Astrocyte (in vitro differentiated cells and primary cell): Measurements from ENCODE around the gene CTCFL. TPM values are rescaled to one million over a fixed set of nuclear protein-coding genes. Genes with fewer than 3 reads are reported as not detected.

Source experiments
- DNase-seq: peaks from one replicate; pipeline ENCODE4 v3.0.0-alpha.2; 2010; ENCODE audit warnings: low read depth
- FAIRE-seq: peaks from 2 replicates; lab custom pipeline; 2011; peaks lifted over from hg19 to GRCh38; lab: Jason Lieb, UNC
- H2AFZ ChIP-seq: 2 replicates; pipeline ENCODE4 v1.6.0; 2012; ENCODE audit warnings: low read depth, low read length, inconsistent platforms
- H3K27ac ChIP-seq: 2 replicates; pipeline ENCODE4 v1.5.1; 2011; ENCODE audit warnings: low read depth, low read length, inconsistent platforms
- H3K27me3 ChIP-seq: 2 replicates; pipeline ENCODE4 v1.6.0; 2011; ENCODE audit warnings: low read length, inconsistent platforms; ENCODE audit not compliant: insufficient read depth
- H3K36me3 ChIP-seq: 2 replicates; pipeline ENCODE4 v1.5.1; 2011; ENCODE audit warnings: low read length, inconsistent platforms; ENCODE audit not compliant: insufficient read depth
- H3K4me1 ChIP-seq: 2 replicates; pipeline ENCODE4 v1.5.1; 2011; ENCODE audit warnings: low read length, inconsistent platforms; ENCODE audit not compliant: insufficient read depth
- H3K4me2 ChIP-seq: 2 replicates; pipeline ENCODE4 v1.6.0; 2012; ENCODE audit warnings: low read length, inconsistent platforms
- H3K4me3 ChIP-seq: 2 replicates; pipeline ENCODE4 v1.5.1; 2011; ENCODE audit warnings: low read depth, mild to moderate bottlenecking, low read length, inconsistent platforms; ENCODE audit not compliant: insufficient read depth
- H3K79me2 ChIP-seq: 2 replicates; pipeline ENCODE4 v1.6.0; 2012; ENCODE audit warnings: mild to moderate bottlenecking, low read length, inconsistent platforms; ENCODE audit not compliant: insufficient read depth
- H3K9ac ChIP-seq: 2 replicates; pipeline ENCODE4 v1.6.0; 2012; ENCODE audit warnings: mild to moderate bottlenecking, low read length, inconsistent platforms
- H3K9me3 ChIP-seq: 2 replicates; pipeline ENCODE4 v1.5.1; 2012; ENCODE audit warnings: low read depth, mild to moderate bottlenecking, low read length, inconsistent platforms; ENCODE audit not compliant: insufficient read depth
- H4K20me1 ChIP-seq: 2 replicates; pipeline ENCODE4 v1.6.0; 2012; ENCODE audit warnings: low read length, inconsistent platforms; ENCODE audit not compliant: insufficient read depth
- H3K27ac Mint-ChIP-seq: one replicate; pipeline ENCODE4 v1.8.0; 2021; ENCODE audit warnings: mild to moderate bottlenecking, mixed read lengths; ENCODE audit not compliant: unreplicated experiment
- H3K27me3 Mint-ChIP-seq: one replicate; pipeline ENCODE4 v1.8.0; 2021; ENCODE audit warnings: low read depth, mixed read lengths; ENCODE audit not compliant: unreplicated experiment
- H3K36me3 Mint-ChIP-seq: one replicate; pipeline ENCODE4 v1.8.0; 2021; ENCODE audit warnings: low read depth, mixed read lengths; ENCODE audit not compliant: unreplicated experiment
- H3K4me1 Mint-ChIP-seq: one replicate; pipeline ENCODE4 v1.8.0; 2021; ENCODE audit warnings: low read depth, mixed read lengths; ENCODE audit not compliant: unreplicated experiment
- H3K4me3 Mint-ChIP-seq: one replicate; pipeline ENCODE4 v1.8.0; 2021; ENCODE audit warnings: mild to moderate bottlenecking, moderate library complexity, mixed read lengths; ENCODE audit not compliant: unreplicated experiment
- H3K9me3 Mint-ChIP-seq: one replicate; pipeline ENCODE4 v1.8.0; 2021; ENCODE audit warnings: mild to moderate bottlenecking, mixed read lengths; ENCODE audit not compliant: unreplicated experiment
- EZH2 ChIP-seq: IDR thresholded peaks from 2 replicates; pipeline ENCODE4 v1.6.1; 2012; ENCODE audit warnings: mild to moderate bottlenecking, low read length, inconsistent platforms; ENCODE audit not compliant: insufficient read depth
- total RNA-seq: library from RNA; stranded (reverse); gene quantifications from 2 replicates; pipeline ENCODE4 v1.2.1, GENCODE V29; 2021
- TF ChIP-seq, protein P1 (sequence below): IDR thresholded peaks from 2 replicates; pipeline ENCODE4 v1.5.1; 2011; ENCODE audit warnings: low read depth, mild to moderate bottlenecking, inconsistent platforms, low read length, moderate library complexity; ENCODE audit not compliant: insufficient read depth

The CTCFL gene
- total RNA-seq, 1 donor from 2014 or later = not detected

DNA sequence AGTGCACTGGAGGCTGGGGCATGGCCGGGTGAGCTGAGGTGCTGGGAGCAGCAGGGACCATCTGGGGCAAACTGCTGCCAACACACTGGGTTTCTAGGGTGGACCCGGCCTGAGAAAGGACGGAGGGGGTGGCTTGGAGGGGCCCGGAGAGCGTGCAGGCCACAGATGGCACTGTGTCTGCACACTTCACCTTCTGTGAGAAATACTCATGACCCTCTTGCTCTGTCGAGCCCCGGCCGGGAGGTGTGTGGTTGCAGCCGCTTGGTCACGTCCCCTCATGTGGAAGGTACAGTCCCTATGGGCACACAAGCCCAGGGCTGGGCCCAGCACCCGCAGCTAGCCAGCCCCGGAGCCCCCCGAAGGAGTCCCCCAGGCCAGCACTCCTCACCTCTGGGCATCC is 74.0 kb downstream of the CTCFL start:
- no peak overlapping the region for H3K4me3 Mint-ChIP-seq
- Histone ChIP-seq H3K4me3 (no peak overlapping the region), H4K20me1 (no peaks in the 10 kb centered on the region), H3K27ac (no peak overlapping the region), H3K36me3 (no peaks in the 10 kb centered on the region), H3K79me2 (no peaks in the 10 kb centered on the region), H2AFZ (no peak overlapping the region), H3K9ac (no peak overlapping the region), H3K27me3 (peaks cover 35% of the 10 kb centered on the region), H3K4me2 (no peak overlapping the region), H3K4me1 (no peaks in the 10 kb centered on the region), H3K9me3 (peaks cover under 1% of the 10 kb centered on the region)
- peaks cover 3% of the 10 kb centered on the region for H3K4me1 Mint-ChIP-seq
- peaks cover 2% of the 10 kb centered on the region for H3K36me3 Mint-ChIP-seq
- H3K27me3 Mint-ChIP-seq = peaks cover 73% of the 10 kb centered on the region
- DNase-seq (no peak), FAIRE-seq (no peak)
- H3K27ac Mint-ChIP-seq = no peak overlapping the region
- no peak for TF ChIP-seq EZH2
- TF ChIP-seq, protein P1, sequence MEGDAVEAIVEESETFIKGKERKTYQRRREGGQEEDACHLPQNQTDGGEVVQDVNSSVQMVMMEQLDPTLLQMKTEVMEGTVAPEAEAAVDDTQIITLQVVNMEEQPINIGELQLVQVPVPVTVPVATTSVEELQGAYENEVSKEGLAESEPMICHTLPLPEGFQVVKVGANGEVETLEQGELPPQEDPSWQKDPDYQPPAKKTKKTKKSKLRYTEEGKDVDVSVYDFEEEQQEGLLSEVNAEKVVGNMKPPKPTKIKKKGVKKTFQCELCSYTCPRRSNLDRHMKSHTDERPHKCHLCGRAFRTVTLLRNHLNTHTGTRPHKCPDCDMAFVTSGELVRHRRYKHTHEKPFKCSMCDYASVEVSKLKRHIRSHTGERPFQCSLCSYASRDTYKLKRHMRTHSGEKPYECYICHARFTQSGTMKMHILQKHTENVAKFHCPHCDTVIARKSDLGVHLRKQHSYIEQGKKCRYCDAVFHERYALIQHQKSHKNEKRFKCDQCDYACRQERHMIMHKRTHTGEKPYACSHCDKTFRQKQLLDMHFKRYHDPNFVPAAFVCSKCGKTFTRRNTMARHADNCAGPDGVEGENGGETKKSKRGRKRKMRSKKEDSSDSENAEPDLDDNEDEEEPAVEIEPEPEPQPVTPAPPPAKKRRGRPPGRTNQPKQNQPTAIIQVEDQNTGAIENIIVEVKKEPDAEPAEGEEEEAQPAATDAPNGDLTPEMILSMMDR = no peak
- H3K9me3 Mint-ChIP-seq = peaks cover 6% of the 10 kb centered on the region

DNA sequence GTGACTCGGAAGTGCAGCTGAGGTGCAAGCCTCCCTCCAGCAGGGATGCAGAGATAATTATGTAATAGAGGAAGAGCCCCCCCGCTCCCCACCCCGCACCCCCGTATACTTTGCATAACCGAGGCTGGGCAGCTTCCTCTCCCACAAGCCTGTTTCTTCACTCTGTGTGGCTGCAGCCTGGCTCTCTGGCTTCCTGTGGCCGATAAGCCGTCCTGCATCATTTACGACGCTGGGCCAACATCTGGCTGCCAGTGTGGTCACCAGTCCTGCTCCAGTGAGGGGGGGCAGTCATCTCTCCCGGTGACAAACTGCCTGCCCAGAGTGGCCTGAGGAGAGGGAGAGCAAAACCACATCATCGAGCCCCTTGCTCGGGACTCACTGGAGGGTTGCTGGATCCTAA is 74.5 kb downstream of the CTCFL start:
- peaks cover 9% of the 10 kb centered on the region for H3K9me3 Mint-ChIP-seq
- peaks cover 3% of the 10 kb centered on the region for H3K4me1 Mint-ChIP-seq
- no peaks in the 10 kb centered on the region for H3K79me2 ChIP-seq
- no peak for FAIRE-seq
- H3K27ac ChIP-seq = no peak overlapping the region
- H3K4me2 ChIP-seq = no peak overlapping the region
- no peak overlapping the region for H3K4me3 Mint-ChIP-seq
- peaks cover 35% of the 10 kb centered on the region for H3K27me3 ChIP-seq
- no peak overlapping the region for H3K4me3 ChIP-seq
- H3K36me3 Mint-ChIP-seq = peaks cover 2% of the 10 kb centered on the region
- H3K9ac ChIP-seq = no peak overlapping the region
- no peaks in the 10 kb centered on the region for H3K4me1 ChIP-seq
- peaks cover 73% of the 10 kb centered on the region for H3K27me3 Mint-ChIP-seq
- TF ChIP-seq EZH2 = no peak
- TF ChIP-seq, protein P1 = no peak
- no peaks in the 10 kb centered on the region for H3K36me3 ChIP-seq
- no peak for DNase-seq
- no peak overlapping the region for H3K27ac Mint-ChIP-seq
- H3K9me3 ChIP-seq = peaks cover 3% of the 10 kb centered on the region
- no peak overlapping the region for H2AFZ ChIP-seq
- no peaks in the 10 kb centered on the region for H4K20me1 ChIP-seq

DNA sequence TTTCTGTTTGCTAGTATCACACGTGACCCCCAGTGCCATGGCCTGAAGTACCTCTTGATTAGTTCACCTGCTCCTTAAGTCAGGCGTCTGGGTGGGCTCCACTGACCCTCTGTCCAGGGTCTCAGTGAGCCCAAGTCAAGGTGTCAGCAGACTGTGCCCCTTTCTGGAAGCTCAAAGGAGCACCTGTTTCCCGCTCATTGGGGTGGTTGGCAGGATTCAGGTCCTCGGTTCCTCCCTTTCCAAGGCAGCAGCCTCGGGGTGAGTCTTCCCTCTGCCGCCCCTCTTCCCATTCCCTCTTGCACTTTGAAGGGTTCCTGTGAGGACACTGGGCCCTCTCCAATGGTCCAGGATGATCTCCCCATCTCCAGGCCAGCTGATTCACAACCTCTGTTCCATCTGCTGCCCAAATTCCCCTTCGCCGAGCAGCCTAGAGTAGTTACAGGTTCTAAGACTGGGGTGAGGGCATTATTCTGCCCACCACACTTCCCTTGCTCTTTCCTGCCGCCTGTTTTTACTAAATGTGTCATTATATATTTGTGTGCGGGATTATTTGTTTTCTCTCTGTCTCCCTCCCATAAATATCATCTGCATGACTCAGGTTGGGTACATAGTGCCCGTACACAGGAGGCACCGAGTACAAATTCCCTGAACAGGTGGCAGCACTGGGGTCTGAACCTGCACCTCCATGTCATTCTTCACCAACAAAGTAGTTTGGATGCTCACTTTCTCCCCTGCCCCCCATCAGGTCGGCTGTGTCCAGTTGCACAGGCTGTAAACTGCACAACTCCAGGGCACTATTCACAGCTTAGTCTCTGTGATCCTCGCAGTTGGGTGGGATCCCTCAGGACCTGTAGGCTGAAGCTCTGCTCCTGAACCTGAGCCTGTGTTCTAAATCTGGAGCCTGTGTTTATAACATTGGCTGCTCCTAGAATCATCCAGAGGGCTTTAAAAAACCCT is 75.3 kb downstream of the CTCFL start:
- FAIRE-seq (no peak), DNase-seq (no peak)
- no peaks in the 10 kb centered on the region for H3K4me1 ChIP-seq
- no peak overlapping the region for H3K9ac ChIP-seq
- no peak overlapping the region for H3K4me2 ChIP-seq
- Mint-ChIP-seq H3K27me3 (peaks cover 72% of the 10 kb centered on the region), H3K36me3 (peaks cover 2% of the 10 kb centered on the region), H3K9me3 (peaks cover 11% of the 10 kb centered on the region), H3K4me3 (no peak overlapping the region), H3K27ac (no peak overlapping the region), H3K4me1 (peaks cover 3% of the 10 kb centered on the region)
- H4K20me1 ChIP-seq = no peaks in the 10 kb centered on the region
- H3K9me3 ChIP-seq = peaks cover 3% of the 10 kb centered on the region
- no peak for TF ChIP-seq EZH2
- TF ChIP-seq, protein P1 = no peak
- no peak overlapping the region for H3K27ac ChIP-seq
- peaks cover 30% of the 10 kb centered on the region for H3K27me3 ChIP-seq
- no peaks in the 10 kb centered on the region for H3K79me2 ChIP-seq
- no peaks in the 10 kb centered on the region for H3K36me3 ChIP-seq
- no peak overlapping the region for H3K4me3 ChIP-seq
- no peak overlapping the region for H2AFZ ChIP-seq
